ENCODE measurements around the gene NPC2.

The NPC2 gene

DNA sequence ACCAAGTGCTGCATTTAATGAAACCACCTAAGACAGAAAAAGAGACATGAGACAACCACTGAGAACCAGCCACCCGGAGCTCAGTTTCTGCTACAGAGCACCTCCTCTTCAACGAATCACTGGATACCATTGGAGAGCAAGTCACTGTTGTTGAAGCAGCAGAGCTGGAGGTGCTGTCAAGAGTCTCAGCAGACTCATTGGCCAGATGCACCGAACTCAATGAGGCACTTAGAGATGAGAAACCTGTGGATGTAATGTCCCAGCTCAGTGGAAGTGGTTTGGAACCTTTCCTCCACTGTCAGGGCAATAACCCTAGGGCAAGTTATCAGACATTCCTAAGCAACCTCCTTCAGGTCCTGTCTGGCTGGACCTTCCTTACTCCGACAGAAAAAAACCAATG is 13.1 kb downstream of the NPC2 start:
- H3K27me3 ChIP-seq, result no peaks in the 10 kb centered on the region
- no peak overlapping the region for H3K4me3 ChIP-seq (ENCODE audit: low read depth in 1 of 2, low read length in 1 of 2)
- no peaks in the 10 kb centered on the region for H3K9me3 ChIP-seq
- no peaks in the 10 kb centered on the region for H3K4me1 ChIP-seq (ENCODE audit: control insufficient read depth in 1 of 2, insufficient read depth in 1 of 2, low read depth in 1 of 2, low read length in 1 of 2)
- no peak overlapping the region for H3K27ac ChIP-seq
- peaks cover 79% of the 10 kb centered on the region for H3K36me3 ChIP-seq
- TF ChIP-seq, protein P1, sequence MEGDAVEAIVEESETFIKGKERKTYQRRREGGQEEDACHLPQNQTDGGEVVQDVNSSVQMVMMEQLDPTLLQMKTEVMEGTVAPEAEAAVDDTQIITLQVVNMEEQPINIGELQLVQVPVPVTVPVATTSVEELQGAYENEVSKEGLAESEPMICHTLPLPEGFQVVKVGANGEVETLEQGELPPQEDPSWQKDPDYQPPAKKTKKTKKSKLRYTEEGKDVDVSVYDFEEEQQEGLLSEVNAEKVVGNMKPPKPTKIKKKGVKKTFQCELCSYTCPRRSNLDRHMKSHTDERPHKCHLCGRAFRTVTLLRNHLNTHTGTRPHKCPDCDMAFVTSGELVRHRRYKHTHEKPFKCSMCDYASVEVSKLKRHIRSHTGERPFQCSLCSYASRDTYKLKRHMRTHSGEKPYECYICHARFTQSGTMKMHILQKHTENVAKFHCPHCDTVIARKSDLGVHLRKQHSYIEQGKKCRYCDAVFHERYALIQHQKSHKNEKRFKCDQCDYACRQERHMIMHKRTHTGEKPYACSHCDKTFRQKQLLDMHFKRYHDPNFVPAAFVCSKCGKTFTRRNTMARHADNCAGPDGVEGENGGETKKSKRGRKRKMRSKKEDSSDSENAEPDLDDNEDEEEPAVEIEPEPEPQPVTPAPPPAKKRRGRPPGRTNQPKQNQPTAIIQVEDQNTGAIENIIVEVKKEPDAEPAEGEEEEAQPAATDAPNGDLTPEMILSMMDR (IDR thresholded peaks at IDR 0.05), result no peak

DNA sequence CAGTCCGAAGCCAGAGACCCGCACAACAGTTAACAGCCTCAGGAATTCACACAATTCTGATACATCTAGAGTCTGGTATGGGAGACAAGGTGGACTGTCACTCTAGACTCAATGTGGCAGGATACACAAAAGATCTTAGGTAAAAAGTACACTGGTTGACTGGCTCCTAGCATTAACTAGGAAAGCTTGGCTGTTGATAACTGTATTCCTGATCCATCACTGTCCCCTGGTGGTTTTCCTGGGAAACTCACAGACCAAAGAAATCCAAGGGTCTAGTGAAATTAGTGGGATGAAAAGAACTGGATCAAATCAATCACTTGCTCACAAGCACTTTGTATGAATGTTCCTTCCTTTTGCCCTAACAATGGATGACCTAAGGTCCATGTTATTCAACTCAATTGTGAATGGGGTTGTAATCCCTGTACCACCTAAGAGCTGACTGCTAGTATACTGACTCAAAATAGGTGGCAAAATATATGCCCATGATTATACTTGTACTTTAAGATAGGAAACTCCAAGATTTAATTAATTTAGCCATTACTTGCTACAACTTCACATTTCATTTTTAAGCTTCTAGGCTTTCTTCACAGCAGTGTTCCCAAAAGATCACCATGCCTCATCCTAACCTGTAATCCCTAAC is 14.0 kb downstream of the NPC2 start:
- no peaks in the 10 kb centered on the region for H3K27me3 ChIP-seq
- peaks cover 78% of the 10 kb centered on the region for H3K36me3 ChIP-seq
- no peaks in the 10 kb centered on the region for H3K9me3 ChIP-seq
- TF ChIP-seq, protein P1 (IDR thresholded peaks at IDR 0.05), result no peak
- no peak overlapping the region for H3K4me3 ChIP-seq (ENCODE audit: low read depth in 1 of 2, low read length in 1 of 2)
- no peaks in the 10 kb centered on the region for H3K4me1 ChIP-seq (ENCODE audit: control insufficient read depth in 1 of 2, insufficient read depth in 1 of 2, low read depth in 1 of 2, low read length in 1 of 2)
- no peak overlapping the region for H3K27ac ChIP-seq

DNA sequence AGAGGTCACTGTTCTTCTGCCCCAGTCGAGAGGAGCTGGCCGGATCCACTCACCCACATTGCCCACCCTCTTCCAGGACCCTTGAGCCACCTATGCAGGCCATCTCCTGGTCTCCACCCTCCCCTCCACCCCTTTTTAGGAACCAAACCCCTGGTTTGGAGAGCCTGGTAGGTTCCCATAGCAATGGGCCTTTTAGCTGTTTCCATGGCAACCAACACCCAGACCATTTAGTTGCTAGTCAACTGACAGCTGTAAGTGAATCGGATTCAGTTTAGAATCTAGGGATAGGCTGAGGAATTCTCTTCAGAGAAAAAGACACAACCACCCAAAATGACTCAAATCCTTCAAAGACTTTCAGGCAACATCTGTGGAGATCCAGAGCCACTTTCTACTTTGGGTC is 16.5 kb downstream of the NPC2 start:
- Histone ChIP-seq H3K4me3 (ENCODE audit: low read depth in 1 of 2, low read length in 1 of 2) (no peak overlapping the region), H3K4me1 (ENCODE audit: control insufficient read depth in 1 of 2, insufficient read depth in 1 of 2, low read depth in 1 of 2, low read length in 1 of 2) (no peaks in the 10 kb centered on the region), H3K27me3 (no peaks in the 10 kb centered on the region), H3K9me3 (no peaks in the 10 kb centered on the region), H3K27ac (no peak overlapping the region), H3K36me3 (peaks cover 64% of the 10 kb centered on the region)
- TF ChIP-seq, protein P1 (IDR thresholded peaks at IDR 0.05), result no peak

- Histone ChIP-seq H3K27me3 (no peaks in the 10 kb centered on the region), H3K27ac (no peak overlapping the region), H3K4me3 (ENCODE audit: low read depth in 1 of 2, low read length in 1 of 2) (no peak overlapping the region), H3K36me3 (peaks cover 59% of the 10 kb centered on the region), H3K9me3 (no peaks in the 10 kb centered on the region), H3K4me1 (ENCODE audit: control insufficient read depth in 1 of 2, insufficient read depth in 1 of 2, low read depth in 1 of 2, low read length in 1 of 2) (no peaks in the 10 kb centered on the region)
- TF ChIP-seq, protein P1 (IDR thresholded peaks at IDR 0.05), result no peak
Observed at GRCh38 chr14:74476107-74476506, 17.0 kb downstream of the NPC2 start.

- no peaks in the 10 kb centered on the region for H3K4me1 ChIP-seq (ENCODE audit: control insufficient read depth in 1 of 2, insufficient read depth in 1 of 2, low read depth in 1 of 2, low read length in 1 of 2)
- H3K27me3 ChIP-seq, result no peaks in the 10 kb centered on the region
- no peaks in the 10 kb centered on the region for H3K9me3 ChIP-seq
- peaks cover 55% of the 10 kb centered on the region for H3K36me3 ChIP-seq
- no peak overlapping the region for H3K27ac ChIP-seq
- H3K4me3 ChIP-seq (ENCODE audit: low read depth in 1 of 2, low read length in 1 of 2), result no peak overlapping the region
- TF ChIP-seq, protein P1 (IDR thresholded peaks at IDR 0.05), result no peak
Observed at GRCh38 chr14:74475678-74476077, 17.4 kb downstream of the NPC2 start.
